PFSK-1 (cell line): ENCODE data around the gene CACNA2D2.

Experiments
- FOXP2 ChIP-seq: optimal IDR thresholded peaks from 2 replicates; pipeline ENCODE3; 2011; ENCODE audit warnings: borderline replicate concordance, control low read depth, inconsistent platforms; ENCODE audit not compliant: insufficient read depth; ENCODE audit errors: extremely low read length, extremely low read depth
- POLR2AphosphoS5 ChIP-seq: IDR thresholded peaks from 2 replicates; pipeline ENCODE4 v1.6.1; 2012; ENCODE audit warnings: low read depth, mild to moderate bottlenecking, control low read depth, low read length, moderate library complexity
- TF ChIP-seq, protein P1 (sequence below), 2 experiments: IDR thresholded peaks; 2 replicates each; pipeline versions ENCODE4 v1.6.1 to v1.8.0; 2011 to 2012; ENCODE audit warnings: low read depth in 2 of 2, low read length in 2 of 2, control low read depth in 1 of 2, inconsistent platforms in 1 of 2, mild to moderate bottlenecking in 1 of 2, moderate library complexity in 1 of 2; ENCODE audit not compliant: insufficient read depth in 1 of 2

DNA sequence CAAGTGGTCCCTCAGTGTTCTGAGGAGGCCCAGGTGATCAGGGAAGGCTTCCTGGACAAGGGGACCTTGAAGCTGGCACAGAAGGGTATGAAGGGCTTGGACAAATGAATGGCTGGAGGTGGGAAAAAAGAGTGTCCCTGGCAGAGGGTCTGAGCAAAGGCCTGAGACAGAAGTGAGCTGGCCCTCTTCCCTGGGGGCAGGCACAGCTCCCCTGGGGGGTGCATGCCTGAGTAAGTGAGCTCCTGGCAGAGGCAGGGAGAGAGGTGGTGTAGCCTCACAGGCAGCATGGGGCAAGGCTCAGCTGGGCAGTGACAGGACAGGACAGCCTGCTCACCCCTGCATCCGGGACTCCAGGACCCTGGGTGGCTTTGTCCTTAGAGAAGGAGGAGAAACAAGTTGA, 5.4 kb upstream of the CACNA2D2 start:
- TF ChIP-seq POLR2AphosphoS5, result no peak
- TF ChIP-seq, protein P1, sequence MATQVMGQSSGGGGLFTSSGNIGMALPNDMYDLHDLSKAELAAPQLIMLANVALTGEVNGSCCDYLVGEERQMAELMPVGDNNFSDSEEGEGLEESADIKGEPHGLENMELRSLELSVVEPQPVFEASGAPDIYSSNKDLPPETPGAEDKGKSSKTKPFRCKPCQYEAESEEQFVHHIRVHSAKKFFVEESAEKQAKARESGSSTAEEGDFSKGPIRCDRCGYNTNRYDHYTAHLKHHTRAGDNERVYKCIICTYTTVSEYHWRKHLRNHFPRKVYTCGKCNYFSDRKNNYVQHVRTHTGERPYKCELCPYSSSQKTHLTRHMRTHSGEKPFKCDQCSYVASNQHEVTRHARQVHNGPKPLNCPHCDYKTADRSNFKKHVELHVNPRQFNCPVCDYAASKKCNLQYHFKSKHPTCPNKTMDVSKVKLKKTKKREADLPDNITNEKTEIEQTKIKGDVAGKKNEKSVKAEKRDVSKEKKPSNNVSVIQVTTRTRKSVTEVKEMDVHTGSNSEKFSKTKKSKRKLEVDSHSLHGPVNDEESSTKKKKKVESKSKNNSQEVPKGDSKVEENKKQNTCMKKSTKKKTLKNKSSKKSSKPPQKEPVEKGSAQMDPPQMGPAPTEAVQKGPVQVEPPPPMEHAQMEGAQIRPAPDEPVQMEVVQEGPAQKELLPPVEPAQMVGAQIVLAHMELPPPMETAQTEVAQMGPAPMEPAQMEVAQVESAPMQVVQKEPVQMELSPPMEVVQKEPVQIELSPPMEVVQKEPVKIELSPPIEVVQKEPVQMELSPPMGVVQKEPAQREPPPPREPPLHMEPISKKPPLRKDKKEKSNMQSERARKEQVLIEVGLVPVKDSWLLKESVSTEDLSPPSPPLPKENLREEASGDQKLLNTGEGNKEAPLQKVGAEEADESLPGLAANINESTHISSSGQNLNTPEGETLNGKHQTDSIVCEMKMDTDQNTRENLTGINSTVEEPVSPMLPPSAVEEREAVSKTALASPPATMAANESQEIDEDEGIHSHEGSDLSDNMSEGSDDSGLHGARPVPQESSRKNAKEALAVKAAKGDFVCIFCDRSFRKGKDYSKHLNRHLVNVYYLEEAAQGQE (IDR thresholded peaks at IDR 0.05; ENCODE audit: insufficient read depth in 1 of 2, low read depth in 2 of 2, low read length in 2 of 2), result no peak
- TF ChIP-seq FOXP2, result no peak
